T47D (cell line): Measurements from ENCODE around the gene PLA2G3.
"Not testable (repeated sequence)": the region's sequence is repeated elsewhere in the genome, so short reads cannot be mapped to it uniquely, and the experiment has no call there.

Source experiments
- DNase-seq, 2 experiments: peaks; one replicate each; pipeline versions ENCODE4 v3.0.0 to v3.0.0-alpha.2; 2011 to 2012; ENCODE audit warnings: low read depth in 1 of 2, low spot score in 1 of 2
- JUND ChIP-seq: IDR thresholded peaks from 2 replicates; pipeline ENCODE4 v1.6.1; 2012; ENCODE audit warnings: low read depth
- in situ Hi-C: cut with HindIII; loops from 2 replicates; pipeline ENCODE4 v1.10.0; 2016; ENCODE audit warnings: low sequenced_read_pairs, low pct_unique_long_range_greater_than_20kb

PLA2G3 gene

GRCh38 chr22:31139866-31140716 is at the start of gene PLA2G3:
Gene PLA2G3 (minus strand): TSS chr22:31140508. CDS start chr22:31140354, 154 bp downstream.
- TF ChIP-seq JUND = no peak
- DNase-seq = peak; percentile 52 to 86
- in situ Hi-C loops = no loop called here

GRCh38 chr22:31187627-31188026 is 47.3 kb upstream of the PLA2G3 start:
- no peak for TF ChIP-seq JUND
- DNase-seq = no peak
- in situ Hi-C loops = no loop called here

GRCh38 chr22:31185056-31185455 is 44.7 kb upstream of the PLA2G3 start:
- in situ Hi-C loops = no loop called here
- no peak for TF ChIP-seq JUND
- no peak for DNase-seq

GRCh38 chr22:31184015-31184414 is 43.7 kb upstream of the PLA2G3 start:
- TF ChIP-seq JUND = no peak
- DNase-seq = no peak
- in situ Hi-C loops = no loop called here

- in situ Hi-C loops = no loop called here
- DNase-seq = peak in 1 of 2 experiments; percentile 85
- no peak for TF ChIP-seq JUND
These were observed 39.0 kb upstream of the PLA2G3 start for GRCh38 chr22:31179345-31179744.

GRCh38 chr22:31178859-31179258 is 38.6 kb upstream of the PLA2G3 start:
- DNase-seq = no peak
- in situ Hi-C loops = no loop called here
- no peak for TF ChIP-seq JUND

- DNase-seq = peak; percentile 40 to 55
- in situ Hi-C loops = no loop called here
- no peak for TF ChIP-seq JUND
These were observed 37.3 kb upstream of the PLA2G3 start for GRCh38 chr22:31177420-31178162.

GRCh38 chr22:31176923-31177322 is 36.6 kb upstream of the PLA2G3 start:
- in situ Hi-C loops = no loop called here
- DNase-seq = peak in 1 of 2 experiments; percentile 27
- TF ChIP-seq JUND = no peak

GRCh38 chr22:31173386-31174145 is 33.3 kb upstream of the PLA2G3 start:
- no peak for DNase-seq
- TF ChIP-seq JUND = no peak
- in situ Hi-C loops = no loop called here

- in situ Hi-C loops, DNase-seq: not testable (repeated sequence)
These were observed 31.4 kb upstream of the PLA2G3 start for GRCh38 chr22:31171734-31172133.

GRCh38 chr22:31170971-31171370 is 30.7 kb upstream of the PLA2G3 start:
- in situ Hi-C loops = no loop called here
- TF ChIP-seq JUND = no peak
- DNase-seq = no peak

GRCh38 chr22:31162015-31162765 is 21.9 kb upstream of the PLA2G3 start:
- DNase-seq = no peak
- TF ChIP-seq JUND = no peak
- in situ Hi-C loops = no loop called here
